ENCODE data around the gene ZNF223.

Gene ZNF223

DNA sequence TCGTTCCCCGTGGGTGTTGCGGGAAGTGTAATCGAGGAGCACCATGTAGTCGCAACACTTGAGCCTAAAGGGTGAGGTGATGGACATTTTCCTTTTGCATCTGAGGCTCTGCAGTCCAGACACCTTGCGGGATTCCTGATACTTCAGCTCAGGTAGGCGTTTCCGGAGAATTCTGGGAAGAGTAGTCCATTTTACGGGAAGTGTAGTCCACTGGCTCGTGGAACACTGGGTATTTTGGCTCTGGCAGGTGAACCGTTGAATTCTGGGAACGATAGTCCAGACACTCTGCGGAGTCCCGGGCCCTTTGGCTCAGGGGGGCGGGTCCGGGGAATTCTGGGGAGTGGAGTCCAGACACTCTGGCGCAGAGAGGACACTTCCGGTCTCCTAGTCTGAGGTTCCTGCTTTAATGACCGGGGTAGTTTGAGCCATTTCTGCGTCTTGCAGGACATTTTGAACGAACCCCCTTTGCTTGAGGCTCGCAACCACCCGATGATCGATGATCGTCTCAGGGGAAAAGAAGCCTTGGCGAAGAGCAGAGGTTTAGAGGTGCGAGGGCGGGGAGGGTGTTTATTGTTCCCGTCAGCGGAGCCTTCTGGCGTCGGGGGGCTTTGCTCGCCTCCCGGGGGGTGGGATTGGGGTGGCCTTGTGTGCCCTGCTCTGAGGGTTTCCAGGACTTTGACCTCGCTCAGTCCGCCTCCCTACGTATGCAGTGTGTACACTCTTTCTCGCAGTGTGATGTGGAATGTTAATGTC is at the start of gene ZNF223:
ZNF223 (plus strand) TSS at position 387 of the 753 bp plus-strand sequence. CDS start 3,141 bp downstream, outside the sequence.
- peaks cover 10 to 14% of the 10 kb centered on the region in 2 donors for H3K27me3 Mint-ChIP-seq
- H3K4me1 Mint-ChIP-seq: peaks cover 11 to 20% of the 10 kb centered on the region in 2 donors
- peaks cover 5 to 11% of the 10 kb centered on the region in 2 donors for H3K9me3 Mint-ChIP-seq
- peak within 1 kb of the TSS; percentile 92 to 93 for H3K4me3 Mint-ChIP-seq
- peaks cover 23 to 39% of the 10 kb centered on the region in 2 donors for H3K36me3 Mint-ChIP-seq
- peak within 1 kb of the TSS; percentile 82 for H3K27ac Mint-ChIP-seq
- ATAC-seq (replicated peaks): peak; percentile 80 to 84
- DNase-seq: peak; percentile 65

DNA sequence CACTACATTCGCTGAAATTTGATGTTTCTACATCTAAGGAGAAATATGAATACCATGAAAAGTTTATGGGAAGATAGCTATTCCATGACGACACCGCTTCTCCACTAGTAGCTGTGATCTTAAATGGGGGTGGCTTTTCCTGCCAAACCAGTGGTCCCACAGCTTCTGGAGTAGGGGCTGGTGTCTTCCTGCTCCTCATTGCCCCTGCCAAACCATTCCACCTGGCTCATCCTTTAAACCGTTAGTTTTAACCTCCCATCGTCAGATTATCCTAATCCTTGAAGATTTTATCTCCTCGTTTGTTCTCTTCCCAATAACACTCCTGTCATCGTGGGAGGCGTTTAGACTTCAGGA is 49.6 kb upstream of the ZNF223 start:
- H3K36me3 Mint-ChIP-seq: peaks cover 35 to 44% of the 10 kb centered on the region in 2 donors
- peak overlapping the region; percentile 97 to 99 for H3K4me3 Mint-ChIP-seq
- no peaks in the 10 kb centered on the region for H3K27me3 Mint-ChIP-seq
- ATAC-seq (replicated peaks): no peak
- H3K27ac Mint-ChIP-seq: peak overlapping the region; percentile 100
- no peak for DNase-seq
- peaks cover 13 to 17% of the 10 kb centered on the region in 2 donors for H3K4me1 Mint-ChIP-seq
- peaks cover 17 to 18% of the 10 kb centered on the region in 2 donors for H3K9me3 Mint-ChIP-seq

DNA sequence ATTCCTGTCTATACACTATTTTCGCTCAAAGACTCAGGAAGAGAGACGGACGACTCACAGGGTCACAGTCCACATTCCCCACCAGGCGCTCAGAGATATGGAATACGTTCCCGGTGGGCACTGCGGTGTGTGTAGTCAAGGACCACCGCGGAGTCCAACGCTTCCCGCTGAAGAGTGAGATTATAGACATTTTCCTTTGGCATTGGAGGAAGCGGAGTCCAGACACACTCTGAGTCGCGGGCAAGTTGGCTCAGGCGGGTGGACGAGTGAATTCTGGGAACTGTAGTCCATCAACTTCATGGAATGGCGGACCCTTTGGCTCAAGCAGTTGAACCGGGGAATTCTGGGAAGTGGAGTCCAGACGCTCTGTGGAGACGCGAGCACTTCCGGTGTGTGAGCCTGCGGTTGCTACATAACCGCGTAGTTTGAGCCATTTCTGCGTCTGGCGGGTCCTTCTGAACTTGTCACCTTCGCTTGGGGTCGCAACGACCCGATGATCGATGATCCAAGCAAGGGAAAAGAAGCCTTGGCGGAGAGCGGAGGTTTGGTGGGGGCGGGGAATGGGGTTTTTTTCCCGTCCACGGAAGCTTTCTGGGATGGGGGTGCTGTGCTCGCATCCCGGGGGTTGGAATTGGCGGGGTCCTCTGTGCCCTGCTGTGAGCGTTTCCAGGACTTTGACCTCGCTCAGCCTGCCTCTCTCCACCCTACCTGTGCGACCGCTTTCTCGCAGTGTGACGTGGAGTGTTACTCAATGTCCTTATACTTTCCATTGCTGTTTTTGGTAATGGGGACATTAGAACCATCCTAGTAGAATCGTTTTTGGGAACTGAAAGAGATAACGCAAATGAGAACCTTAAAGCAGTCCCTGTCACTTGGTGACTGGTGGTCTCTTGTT is 49.0 kb upstream of the ZNF223 start, which contains the start of gene ZNF230:
ZNF230 (plus strand) TSS at position 392 of the 895 bp plus-strand sequence. CDS start 4,122 bp downstream, outside the sequence.
- Mint-ChIP-seq H3K9me3 (peaks cover 21 to 24% of the 10 kb centered on the region in 2 donors), H3K27ac (peak within 1 kb of the TSS; percentile 100), H3K27me3 (no peaks in the 10 kb centered on the region), H3K4me1 (peaks cover 15 to 23% of the 10 kb centered on the region in 2 donors), H3K4me3 (peak within 1 kb of the TSS; percentile 97 to 99), H3K36me3 (peaks cover 38 to 45% of the 10 kb centered on the region in 2 donors)
- DNase-seq: peak; percentile 88
- peak; percentile 86 to 89 for ATAC-seq (replicated peaks)

DNA sequence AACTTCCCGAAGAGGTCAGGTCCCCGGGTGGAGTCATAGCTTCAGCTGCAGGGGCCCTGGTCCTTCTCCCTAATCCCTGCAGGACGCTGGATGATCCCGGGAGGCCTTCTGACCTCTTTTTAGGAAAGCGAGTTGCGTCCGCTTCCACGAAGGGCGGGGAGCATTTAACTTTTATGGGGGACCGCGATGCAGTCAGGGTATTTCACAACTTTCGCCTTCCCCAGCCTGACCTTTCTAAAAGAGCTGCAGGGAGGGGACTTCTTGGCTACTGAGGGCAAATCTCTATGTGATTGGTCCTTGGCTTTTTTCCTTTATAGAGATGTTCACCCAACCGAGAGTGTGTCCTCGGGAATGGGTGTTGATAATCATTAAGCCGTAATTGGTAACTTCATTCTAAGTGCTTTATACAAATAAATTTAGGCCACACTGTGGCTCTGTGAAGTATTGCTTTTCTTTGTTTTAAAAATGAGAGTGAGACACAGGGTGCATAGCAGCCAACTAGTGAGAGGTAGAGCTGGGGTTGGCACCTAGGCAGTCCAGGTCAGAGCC is 48.3 kb upstream of the ZNF223 start:
- no peaks in the 10 kb centered on the region for H3K27me3 Mint-ChIP-seq
- H3K27ac Mint-ChIP-seq: peak overlapping the region; percentile 100
- H3K4me1 Mint-ChIP-seq: peaks cover 15 to 23% of the 10 kb centered on the region in 2 donors
- H3K4me3 Mint-ChIP-seq: peak overlapping the region; percentile 97 to 99
- ATAC-seq (replicated peaks) (peak; percentile 55 to 66), DNase-seq (peak; percentile 57)
- peaks cover 40 to 46% of the 10 kb centered on the region in 2 donors for H3K36me3 Mint-ChIP-seq
- peaks cover 18 to 23% of the 10 kb centered on the region in 2 donors for H3K9me3 Mint-ChIP-seq

DNA sequence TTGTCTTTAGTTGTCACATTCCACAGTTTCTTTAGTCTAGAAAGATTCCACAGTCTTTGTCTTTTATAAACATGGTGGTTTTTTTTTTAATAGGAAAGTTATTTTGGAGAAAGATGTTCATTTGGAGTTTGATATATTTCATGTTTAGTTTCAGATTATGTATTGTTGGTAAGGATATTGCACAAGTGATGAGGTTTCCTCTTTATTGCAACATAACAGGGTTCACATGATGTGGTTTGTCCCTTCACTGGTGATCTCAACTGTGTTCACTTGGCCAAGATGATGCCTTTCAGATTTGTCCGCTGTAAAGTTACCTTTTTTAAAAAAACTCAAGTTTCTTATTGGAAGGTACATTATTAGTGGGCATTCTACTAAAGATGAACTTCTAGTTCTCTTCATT is 45.9 kb upstream of the ZNF223 start:
- Mint-ChIP-seq H3K27me3 (no peaks in the 10 kb centered on the region), H3K4me3 (no peak overlapping the region), H3K36me3 (peaks cover 59 to 66% of the 10 kb centered on the region in 2 donors), H3K27ac (no peak overlapping the region), H3K4me1 (peaks cover 15 to 23% of the 10 kb centered on the region in 2 donors), H3K9me3 (peaks cover 28 to 33% of the 10 kb centered on the region in 2 donors)
- ATAC-seq (replicated peaks) (no peak), DNase-seq (no peak)

DNA sequence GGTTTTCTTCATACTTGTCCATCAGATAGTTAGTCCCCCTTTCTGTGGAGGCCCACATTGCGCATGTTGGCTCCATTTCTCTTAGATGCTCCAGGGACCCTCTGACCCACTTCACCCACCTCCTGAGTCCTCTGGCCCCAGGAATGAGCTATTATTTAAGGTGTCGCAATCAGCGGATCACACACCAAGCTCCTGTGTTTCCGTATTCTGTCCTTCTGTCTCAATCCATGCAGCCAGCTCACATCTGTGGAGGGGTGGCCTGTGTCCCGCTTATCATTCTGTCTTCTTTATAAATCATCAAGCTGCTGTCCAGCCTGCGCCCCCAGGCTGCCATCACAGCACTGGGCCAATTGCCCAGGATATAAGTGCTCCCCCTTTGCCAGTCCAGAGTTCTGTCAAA is 44.4 kb upstream of the ZNF223 start:
- no peaks in the 10 kb centered on the region for H3K27me3 Mint-ChIP-seq
- peak overlapping the region; percentile 33 for H3K27ac Mint-ChIP-seq
- peaks cover 35 to 36% of the 10 kb centered on the region in 2 donors for H3K9me3 Mint-ChIP-seq
- H3K4me1 Mint-ChIP-seq: peaks cover 8 to 15% of the 10 kb centered on the region in 2 donors
- DNase-seq (no peak), ATAC-seq (replicated peaks) (no peak)
- H3K4me3 Mint-ChIP-seq: no peak overlapping the region
- peaks cover 68 to 78% of the 10 kb centered on the region in 2 donors for H3K36me3 Mint-ChIP-seq

DNA sequence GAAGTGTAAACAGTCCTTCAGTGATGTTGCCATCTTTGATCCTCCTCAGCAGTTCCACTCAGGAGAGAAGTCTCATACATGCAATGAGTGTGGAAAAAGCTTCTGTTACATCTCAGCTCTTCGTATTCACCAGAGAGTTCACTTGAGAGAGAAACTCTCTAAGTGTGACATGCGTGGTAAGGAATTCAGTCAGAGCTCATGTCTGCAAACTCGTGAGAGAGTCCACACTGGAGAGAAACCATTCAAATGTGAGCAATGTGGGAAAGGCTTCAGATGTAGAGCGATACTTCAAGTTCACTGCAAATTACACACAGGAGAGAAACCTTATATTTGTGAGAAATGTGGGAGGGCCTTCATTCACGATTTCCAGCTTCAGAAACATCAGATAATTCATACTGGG is 41.4 kb upstream of the ZNF223 start:
- H3K4me3 Mint-ChIP-seq: no peak overlapping the region
- peaks cover 48 to 51% of the 10 kb centered on the region in 2 donors for H3K9me3 Mint-ChIP-seq
- H3K27ac Mint-ChIP-seq: no peak overlapping the region
- peaks cover 2 to 8% of the 10 kb centered on the region in 2 donors for H3K4me1 Mint-ChIP-seq
- DNase-seq (no peak), ATAC-seq (replicated peaks) (no peak)
- no peaks in the 10 kb centered on the region for H3K27me3 Mint-ChIP-seq
- peaks cover 80 to 89% of the 10 kb centered on the region in 2 donors for H3K36me3 Mint-ChIP-seq

DNA sequence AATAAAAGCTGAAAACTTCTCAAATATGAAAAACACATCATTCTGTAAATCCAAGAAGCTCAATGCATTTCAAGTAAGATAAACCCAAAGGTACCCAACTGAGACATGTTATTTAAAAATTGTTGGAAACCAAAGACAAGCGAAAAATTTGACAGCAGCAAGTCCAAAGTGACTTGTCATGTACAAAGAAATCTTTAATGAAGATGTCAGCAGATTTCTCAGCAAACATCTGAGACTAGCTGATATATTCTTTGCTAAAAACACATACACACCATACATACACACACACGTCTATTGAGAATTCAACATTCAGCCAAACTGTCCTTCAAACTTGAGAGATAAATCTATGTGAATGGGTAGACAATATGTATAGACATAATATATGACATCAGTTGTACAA is 32.3 kb upstream of the ZNF223 start:
- no peak for ATAC-seq (replicated peaks)
- H3K36me3 Mint-ChIP-seq: peaks cover 9 to 12% of the 10 kb centered on the region in 2 donors
- peaks cover 0 to 1% of the 10 kb centered on the region in 2 donors for H3K4me1 Mint-ChIP-seq
- DNase-seq: no peak
- H3K27me3 Mint-ChIP-seq: peaks cover 20 to 38% of the 10 kb centered on the region in 2 donors
- H3K27ac Mint-ChIP-seq: no peak overlapping the region
- no peak overlapping the region for H3K4me3 Mint-ChIP-seq
- H3K9me3 Mint-ChIP-seq: peaks cover 30 to 38% of the 10 kb centered on the region in 2 donors

DNA sequence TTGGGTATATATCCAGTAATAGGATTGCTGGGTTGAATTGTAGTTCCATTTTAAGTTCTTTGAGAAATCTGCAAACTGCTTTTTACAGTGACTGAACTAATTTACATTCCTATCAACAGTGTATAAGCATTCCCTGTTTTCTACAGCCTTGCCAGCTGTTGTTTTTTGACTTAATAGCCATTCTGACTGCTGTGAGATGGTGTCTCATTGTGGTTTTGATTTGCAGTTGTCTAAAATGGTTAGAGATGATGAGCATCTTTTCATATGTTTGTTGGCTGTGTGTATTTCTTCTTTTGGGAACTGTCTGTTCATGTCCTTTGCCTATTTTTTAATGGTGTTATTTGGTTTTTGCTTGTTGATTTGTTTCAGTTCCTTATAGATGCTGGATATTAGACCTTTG is 30.6 kb upstream of the ZNF223 start:
- Mint-ChIP-seq H3K27ac (no peak overlapping the region), H3K27me3 (peaks cover 20 to 38% of the 10 kb centered on the region in 2 donors), H3K4me3 (no peak overlapping the region), H3K4me1 (peaks cover 12 to 18% of the 10 kb centered on the region in 2 donors), H3K36me3 (peaks cover 10 to 23% of the 10 kb centered on the region in 2 donors), H3K9me3 (peaks cover 26 to 35% of the 10 kb centered on the region in 2 donors)
- no peak for DNase-seq
- no peak for ATAC-seq (replicated peaks)

DNA sequence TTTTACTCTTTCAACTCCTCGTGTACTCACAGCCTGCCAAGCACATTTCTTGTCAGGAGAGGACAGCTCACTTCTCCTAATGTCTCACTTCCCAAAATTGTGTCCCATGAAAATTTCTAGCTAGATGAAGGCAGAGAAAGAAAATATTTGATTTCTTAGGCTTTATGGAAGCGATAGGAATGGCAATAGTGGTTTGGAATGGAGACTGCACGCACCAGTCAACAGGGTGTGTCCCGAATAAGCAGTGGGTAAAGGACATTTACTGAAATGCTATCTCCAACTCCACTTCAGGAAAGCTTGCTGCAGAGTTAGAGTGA is 27.0 kb upstream of the ZNF223 start:
- peaks cover 36 to 49% of the 10 kb centered on the region in 2 donors for H3K36me3 Mint-ChIP-seq

DNA sequence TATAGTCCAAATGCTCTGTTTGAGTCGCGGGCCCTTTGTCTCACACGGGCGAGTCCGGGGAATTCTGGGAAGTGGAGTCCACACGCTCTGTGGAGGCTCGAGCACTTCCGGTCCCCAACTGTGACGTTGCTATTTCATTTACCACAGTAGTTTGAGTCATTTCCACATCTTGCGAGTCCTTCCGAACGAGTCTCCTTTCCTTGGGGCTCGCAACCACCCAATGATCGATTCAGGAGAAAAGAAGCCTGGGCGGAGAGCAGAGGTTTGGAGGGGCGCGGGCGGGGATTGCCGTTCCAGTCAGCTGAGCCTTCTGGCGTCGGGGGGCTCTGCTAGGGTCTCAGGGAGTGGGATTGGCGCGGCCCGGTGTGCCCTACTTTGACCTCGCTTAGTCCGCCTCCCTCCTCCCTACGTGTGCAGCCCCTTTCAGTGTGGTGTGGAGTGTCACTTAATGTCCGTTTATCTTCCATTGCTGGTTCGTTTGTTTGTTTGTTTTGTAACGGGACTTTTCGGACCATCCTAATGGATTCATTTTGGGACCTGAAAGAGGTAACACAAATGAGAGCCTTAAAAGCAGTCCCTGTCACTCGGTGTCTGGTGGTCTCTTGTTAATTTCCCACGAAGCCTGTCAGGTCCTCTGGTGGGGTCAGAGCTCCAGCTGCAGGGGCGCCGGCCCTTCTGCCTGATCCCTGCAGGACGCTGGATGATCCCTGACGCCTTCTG is 26.5 kb upstream of the ZNF223 start, which contains the start of gene ZNF222:
ZNF222 (plus strand) TSS at position 163 of the 720 bp plus-strand sequence; CDS start at position 221, 58 bp downstream.
- peak; percentile 81 for DNase-seq
- Mint-ChIP-seq H3K36me3 (peaks cover 40 to 54% of the 10 kb centered on the region in 2 donors), H3K27ac (peak within 1 kb of the TSS; percentile 98), H3K27me3 (peaks cover 12 to 14% of the 10 kb centered on the region in 2 donors), H3K4me3 (peak within 1 kb of the TSS; percentile 96 to 100), H3K9me3 (peaks cover 19 to 28% of the 10 kb centered on the region in 2 donors), H3K4me1 (peaks cover 18 to 30% of the 10 kb centered on the region in 2 donors)
- peak; percentile 100 for ATAC-seq (replicated peaks)

More for the DNA sequence above, 27.0 kb upstream of the ZNF223 start:
- DNase-seq (no peak), ATAC-seq (replicated peaks) (no peak)
- Mint-ChIP-seq H3K4me3 (peak overlapping the region; percentile 96 to 100), H3K9me3 (peaks cover 23 to 31% of the 10 kb centered on the region in 2 donors), H3K27me3 (peaks cover 17 to 20% of the 10 kb centered on the region in 2 donors), H3K27ac (peak overlapping the region; percentile 98), H3K4me1 (peaks cover 18 to 30% of the 10 kb centered on the region in 2 donors)

DNA sequence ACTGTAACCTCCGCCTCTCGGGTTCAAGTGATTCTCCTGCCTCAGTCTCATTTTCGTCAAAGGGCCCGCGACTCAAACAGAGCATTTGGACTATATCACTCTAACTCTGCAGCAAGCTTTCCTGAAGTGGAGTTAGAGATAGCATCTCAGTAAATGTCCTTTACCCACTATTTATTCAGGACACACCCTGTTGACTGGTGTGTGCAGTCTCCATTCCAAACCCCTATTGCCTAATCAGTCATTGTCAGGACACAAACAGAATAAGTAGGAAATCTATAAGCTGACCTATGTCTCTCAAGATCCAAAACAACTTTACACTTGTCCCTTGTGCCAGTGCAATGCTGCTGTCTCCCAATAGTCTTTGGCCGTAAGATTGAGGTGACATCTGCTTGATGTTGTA is 25.2 kb upstream of the ZNF223 start:
- no peak overlapping the region for H3K4me3 Mint-ChIP-seq

DNA sequence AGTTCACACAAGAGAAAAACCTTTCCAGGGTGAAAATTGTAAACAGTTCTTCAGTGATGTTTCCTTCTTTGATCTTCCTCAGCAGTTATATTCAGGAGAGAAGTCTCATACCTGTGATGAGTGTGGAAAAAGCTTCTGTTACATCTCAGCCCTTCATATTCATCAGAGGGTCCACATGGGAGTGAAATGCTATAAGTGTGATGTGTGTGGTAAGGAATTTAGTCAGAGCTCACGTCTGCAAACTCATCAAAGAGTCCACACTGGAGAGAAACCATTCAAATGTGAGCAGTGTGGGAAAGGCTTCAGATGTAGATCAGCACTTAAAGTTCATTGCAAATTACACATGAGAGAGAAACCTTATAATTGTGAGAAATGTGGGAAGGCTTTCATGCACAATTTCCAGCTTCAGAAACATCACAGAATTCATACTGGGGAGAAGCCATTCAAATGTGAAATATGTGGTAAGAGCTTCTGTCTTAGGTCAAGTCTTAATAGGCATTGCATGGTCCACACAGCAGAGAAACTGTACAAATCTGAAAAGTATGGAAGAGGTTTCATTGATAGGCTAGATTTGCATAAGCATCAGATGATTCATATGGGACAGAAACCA is 19.7 kb upstream of the ZNF223 start:
- peaks cover 40 to 53% of the 10 kb centered on the region in 2 donors for H3K9me3 Mint-ChIP-seq
- DNase-seq: no peak

More for the DNA sequence above, 25.2 kb upstream of the ZNF223 start:
- H3K9me3 Mint-ChIP-seq: peaks cover 18 to 27% of the 10 kb centered on the region in 2 donors
- H3K36me3 Mint-ChIP-seq: peaks cover 52 to 67% of the 10 kb centered on the region in 2 donors
- DNase-seq (no peak), ATAC-seq (replicated peaks) (no peak)
- no peak overlapping the region for H3K27ac Mint-ChIP-seq
- H3K4me1 Mint-ChIP-seq: peaks cover 18 to 30% of the 10 kb centered on the region in 2 donors
- H3K27me3 Mint-ChIP-seq: peaks cover 4 to 5% of the 10 kb centered on the region in 2 donors

More for the DNA sequence above, 19.7 kb upstream of the ZNF223 start:
- Mint-ChIP-seq H3K27ac (peak overlapping the region; percentile 33), H3K4me1 (peaks cover 6 to 10% of the 10 kb centered on the region in 2 donors), H3K36me3 (peaks cover 69 to 90% of the 10 kb centered on the region in 2 donors), H3K4me3 (no peak overlapping the region), H3K27me3 (no peaks in the 10 kb centered on the region)
- ATAC-seq (replicated peaks): no peak

All from stimulated activated naive B cell treated with anti-CD40 and anti-IgM and Interleukin-4, amounts not matched to agents 10 μg/mL and 1 μg/mL and 100 μg/mL, for 72 hours (primary cell).